GM18909 (cell line): ENCODE data around the gene STT3B.

ENCODE experiments used
- ATAC-seq: cut with Tn5 transposase; IDR thresholded peaks from one replicate; pipeline ENCODE4 v1.9.1; 2021; ENCODE audit warnings: mild to moderate bottlenecking; ENCODE audit not compliant: unreplicated experiment, poor library complexity

Gene STT3B

DNA sequence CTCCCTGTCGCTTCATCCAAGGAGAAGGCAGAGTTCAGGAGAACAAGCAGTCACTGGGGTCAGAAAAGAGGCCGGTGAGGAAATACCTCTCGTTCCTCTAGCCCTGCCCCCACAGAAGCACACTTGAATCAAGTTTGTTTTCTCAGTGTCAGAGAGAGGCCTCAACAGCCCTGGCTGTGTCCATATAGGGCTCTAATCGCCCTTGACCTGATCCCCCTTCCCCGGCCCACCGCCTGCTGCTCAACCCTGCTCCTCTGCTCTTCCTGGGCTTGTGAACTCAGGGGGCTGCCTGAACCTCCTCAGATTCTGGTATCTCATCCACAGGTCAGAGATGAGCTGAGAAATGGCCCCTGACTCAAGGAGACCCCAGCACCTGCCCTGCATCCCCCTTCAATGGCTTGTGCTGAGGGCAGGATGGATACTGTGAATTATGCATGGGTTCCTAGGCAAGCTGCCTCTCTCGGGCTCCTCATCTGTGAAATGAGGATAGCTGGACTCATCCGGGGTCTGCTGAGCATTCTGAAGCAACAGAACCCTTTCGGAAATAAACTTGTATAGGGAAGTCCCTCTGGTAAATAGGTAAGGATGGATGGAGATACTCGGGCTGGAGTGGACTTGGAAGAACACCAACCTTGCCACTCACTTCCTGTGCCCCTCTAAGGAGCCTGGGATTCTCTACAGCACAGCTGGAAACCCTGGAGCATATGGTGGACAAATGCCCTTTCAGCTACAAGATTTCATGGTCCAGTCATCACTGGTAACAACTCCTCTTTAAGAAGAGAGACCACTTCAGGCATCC, 147.5 kb downstream of the STT3B start:
- no peak for ATAC-seq
